ENCODE results near the gene OTOP2.
"Not testable (repeated sequence)": the region's sequence is repeated elsewhere in the genome, so short reads cannot be mapped to it uniquely, and the experiment has no call there.

OTOP2 gene

GRCh38 chr17:74953134-74953687 is 29.1 kb downstream of the OTOP2 start:
- DNase-seq, result no peak

DNA sequence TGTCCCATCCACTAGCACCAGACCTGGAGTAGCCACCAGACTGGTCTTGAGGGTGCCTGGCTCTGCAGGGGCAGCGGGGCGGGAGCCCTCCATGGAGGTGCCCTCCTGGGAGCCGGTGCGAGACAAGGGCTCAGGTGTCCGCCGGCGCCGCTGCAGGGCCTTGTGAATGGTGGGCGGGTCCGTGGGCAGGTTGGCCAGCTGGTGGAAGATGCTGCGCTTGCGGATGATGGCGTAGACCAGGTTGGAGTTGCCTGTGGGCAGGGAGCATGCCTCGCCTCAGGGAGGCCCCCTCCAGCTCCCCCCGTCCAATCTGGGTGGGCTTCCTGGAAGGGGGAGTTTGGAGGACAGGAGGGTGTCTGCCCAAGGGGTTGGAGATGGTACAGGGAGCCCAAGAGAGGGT is 30.0 kb downstream of the OTOP2 start:
- no peak for DNase-seq

DNA sequence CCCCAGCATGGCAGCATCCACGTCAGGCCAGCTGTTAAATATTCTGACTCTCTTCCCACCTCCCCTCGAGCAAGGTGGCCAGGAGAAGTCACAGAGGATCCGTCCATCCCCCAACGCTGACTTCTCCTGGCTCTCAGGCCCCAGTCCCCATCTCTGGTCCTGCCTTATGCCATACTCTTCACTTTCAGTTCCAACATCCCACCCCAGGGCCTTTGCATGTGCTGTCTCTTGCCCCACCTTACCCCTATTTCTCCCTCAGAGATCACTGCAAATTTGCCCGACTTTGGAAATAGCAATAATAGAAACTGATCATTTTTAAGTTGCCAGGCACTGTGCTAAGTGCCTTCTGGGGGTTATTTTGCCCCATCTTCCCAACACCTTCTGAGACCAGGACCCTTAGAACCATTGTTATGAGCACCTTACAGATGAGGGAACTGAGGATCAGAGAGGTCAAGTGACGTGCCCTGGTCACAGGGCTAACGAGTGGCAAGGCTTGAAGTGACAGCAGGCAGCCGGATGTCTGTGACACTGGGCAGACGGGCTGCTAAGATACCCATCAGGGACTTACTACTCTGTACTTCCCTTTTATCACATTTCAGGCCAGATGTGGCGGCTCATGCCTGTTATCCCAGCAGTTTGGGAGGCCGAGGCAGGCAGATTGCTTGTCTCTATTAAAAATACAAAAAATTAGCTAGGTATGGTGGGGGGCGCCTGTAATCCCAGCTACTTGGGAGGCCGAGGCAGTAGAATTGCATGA is 30.8 kb downstream of the OTOP2 start:
- DNase-seq, result no peak

GRCh38 chr17:74956093-74956492 is 32.0 kb downstream of the OTOP2 start:
- no peak for DNase-seq

DNA sequence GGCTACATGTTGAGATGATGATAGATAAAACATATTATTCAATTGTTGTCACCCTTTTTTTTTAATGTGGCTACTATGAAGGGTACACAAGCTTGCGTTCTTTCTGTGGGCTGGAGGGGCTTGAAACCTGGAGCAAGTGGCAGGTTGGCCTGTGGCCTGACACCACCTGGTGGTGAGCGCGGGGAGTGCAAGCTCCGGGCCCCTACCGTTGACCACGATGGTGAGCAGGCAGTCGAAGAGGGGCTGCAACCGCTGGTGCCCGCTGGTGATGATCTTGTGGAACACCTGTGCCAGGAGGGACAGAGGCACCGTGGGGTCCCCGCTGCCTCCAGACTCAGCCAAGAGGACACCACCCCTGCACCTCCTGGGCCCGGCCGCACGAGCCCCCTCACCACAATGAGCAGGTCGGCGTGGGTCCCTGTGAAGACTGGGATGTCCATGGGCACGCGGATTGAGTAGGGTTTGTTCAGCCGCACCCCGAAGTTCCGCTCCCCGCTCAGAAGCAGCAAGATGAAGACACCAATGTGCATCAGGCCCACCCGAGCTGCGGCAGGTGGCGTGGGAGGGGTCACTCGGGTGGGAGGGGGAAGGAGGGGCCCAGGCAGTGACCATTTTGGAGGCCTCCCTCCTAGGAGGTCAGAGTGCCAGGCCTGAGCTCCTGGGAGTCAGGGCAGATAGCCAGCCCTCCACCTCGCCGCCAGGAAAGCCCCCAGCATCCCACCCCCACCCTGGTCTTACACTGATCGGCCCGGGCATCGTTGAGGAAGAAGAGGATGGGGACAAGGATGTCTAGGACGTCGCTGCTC is 34.1 kb downstream of the OTOP2 start:
- DNase-seq, result peak; percentile 55 to 87

GRCh38 chr17:74959826-74960515 is 35.9 kb downstream of the OTOP2 start:
- no peak for DNase-seq

DNA sequence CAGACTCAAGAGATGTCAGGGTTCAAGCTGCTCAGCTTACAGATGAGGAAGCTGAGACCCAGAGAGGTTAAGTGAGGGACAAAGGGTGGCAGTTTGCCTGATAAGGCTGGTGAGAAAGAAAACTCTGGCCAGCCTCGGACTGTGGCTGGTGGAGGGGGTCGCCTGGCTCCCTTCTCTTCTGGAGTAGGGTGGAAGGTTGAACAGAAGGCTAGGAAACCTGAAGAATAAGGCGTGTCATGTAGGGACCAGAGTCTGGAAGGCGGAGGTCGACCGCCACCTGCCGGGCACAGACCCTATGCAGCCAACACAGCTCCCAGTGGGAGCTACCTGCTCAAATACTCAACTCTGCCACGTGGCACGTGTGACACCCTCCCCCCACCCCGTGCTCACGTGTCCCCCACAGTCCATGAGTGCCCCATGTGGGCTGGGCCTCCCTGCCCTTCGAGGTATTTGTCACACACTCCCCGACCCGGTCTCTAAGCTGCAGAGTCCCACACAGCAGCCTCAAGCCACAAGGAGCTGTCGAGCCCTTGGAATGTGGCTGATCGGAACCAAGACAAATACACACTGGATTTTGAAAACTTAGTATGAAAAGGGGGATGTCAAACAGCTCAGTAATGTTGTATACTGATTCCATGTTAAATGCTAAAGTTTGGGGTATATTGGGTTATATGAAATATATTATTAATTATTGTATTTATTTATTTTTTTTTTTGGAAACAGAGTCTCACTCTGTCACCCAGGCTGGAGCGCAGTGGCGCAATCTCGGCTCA is 36.7 kb downstream of the OTOP2 start:
- peak; percentile 95 to 96 for DNase-seq

DNA sequence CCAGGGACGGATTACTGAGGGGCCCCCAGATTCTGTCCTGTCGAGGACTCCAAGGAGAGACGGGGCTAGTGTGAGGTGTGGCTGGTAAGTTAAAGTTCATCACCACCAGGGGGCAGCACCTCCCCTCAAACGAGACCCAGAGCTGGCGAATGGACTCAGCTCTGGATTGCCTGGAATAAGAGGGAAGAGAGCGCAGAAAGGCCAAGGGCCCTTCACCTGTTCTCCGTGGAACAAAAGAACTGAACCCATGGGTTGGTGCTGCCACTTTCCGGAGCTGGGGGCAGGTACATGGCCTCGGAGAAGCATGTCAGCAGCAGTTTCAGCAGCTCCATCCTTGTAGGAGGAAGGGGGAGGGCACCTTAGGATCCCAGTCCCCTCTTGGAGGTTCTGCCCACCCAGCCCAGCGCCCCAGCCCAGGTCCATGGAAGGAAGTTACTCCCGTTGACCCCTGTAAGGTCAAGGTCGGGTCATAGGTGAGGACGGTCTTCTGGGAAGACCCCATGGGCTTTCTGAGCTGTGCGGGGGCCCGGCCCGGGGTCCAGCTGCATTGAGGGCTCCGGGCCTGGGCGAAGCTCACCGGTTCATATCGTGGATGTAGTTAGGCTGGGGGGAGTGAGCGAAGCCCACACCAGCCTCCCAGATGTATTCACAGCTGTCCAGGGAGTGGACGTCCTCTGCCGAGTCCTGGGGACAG is 37.7 kb downstream of the OTOP2 start:
- DNase-seq, result peak; percentile 96 to 97

DNA sequence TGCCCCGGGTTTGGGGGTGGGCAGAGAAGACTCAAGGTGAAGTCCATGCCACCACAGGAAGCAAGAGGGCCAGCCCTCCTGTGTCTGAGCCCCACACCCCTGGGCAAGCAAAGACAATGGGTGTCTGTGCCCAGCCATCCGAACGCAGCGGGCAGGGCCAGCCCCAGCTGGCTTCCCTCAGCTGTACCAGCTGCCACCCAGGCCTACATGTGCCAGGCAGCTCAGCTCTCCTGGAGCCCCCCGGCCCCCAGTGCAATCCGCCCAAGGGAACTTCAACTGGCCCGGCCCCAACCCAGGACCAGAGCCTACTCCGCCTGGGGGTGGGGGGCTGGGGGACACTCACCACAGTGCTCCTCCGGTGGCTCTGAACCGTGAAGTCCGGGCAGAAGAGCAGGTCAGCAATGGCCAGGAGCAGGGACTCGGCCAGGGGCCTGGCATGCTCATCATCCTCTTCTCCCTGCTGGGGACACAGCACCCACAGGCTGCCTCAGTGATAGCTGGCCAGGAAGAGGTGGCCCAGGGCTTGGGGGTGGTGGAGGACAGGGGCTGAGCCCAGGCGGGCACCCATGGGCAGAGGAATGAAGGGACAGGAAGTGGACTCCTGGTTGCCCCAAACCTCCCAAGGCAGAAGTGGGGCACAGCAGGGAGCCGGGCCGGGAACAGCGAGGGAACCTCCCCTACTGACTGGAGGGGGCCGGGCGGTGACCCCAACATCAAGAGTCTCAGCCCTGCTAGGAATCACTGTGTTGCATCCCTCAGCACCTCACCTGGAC is 38.7 kb downstream of the OTOP2 start:
- peak in 1 of 2 experiments; percentile 42 for DNase-seq

- peak in 1 of 2 experiments; percentile 58 for DNase-seq
Measured at GRCh38 chr17:74963656-74964055, 39.6 kb downstream of the OTOP2 start.

- DNase-seq, result no peak
Measured at GRCh38 chr17:74964246-74964761, 40.2 kb downstream of the OTOP2 start.

GRCh38 chr17:74964988-74965622 is 41.0 kb downstream of the OTOP2 start:
- DNase-seq, result no peak

- no peak for DNase-seq
Measured at GRCh38 chr17:74968361-74968780, 44.3 kb downstream of the OTOP2 start.

GRCh38 chr17:74969501-74969900 is 45.4 kb downstream of the OTOP2 start:
- not testable (repeated sequence) for DNase-seq

- DNase-seq, result no peak
Measured at GRCh38 chr17:74970395-74970794, 46.3 kb downstream of the OTOP2 start.

DNA sequence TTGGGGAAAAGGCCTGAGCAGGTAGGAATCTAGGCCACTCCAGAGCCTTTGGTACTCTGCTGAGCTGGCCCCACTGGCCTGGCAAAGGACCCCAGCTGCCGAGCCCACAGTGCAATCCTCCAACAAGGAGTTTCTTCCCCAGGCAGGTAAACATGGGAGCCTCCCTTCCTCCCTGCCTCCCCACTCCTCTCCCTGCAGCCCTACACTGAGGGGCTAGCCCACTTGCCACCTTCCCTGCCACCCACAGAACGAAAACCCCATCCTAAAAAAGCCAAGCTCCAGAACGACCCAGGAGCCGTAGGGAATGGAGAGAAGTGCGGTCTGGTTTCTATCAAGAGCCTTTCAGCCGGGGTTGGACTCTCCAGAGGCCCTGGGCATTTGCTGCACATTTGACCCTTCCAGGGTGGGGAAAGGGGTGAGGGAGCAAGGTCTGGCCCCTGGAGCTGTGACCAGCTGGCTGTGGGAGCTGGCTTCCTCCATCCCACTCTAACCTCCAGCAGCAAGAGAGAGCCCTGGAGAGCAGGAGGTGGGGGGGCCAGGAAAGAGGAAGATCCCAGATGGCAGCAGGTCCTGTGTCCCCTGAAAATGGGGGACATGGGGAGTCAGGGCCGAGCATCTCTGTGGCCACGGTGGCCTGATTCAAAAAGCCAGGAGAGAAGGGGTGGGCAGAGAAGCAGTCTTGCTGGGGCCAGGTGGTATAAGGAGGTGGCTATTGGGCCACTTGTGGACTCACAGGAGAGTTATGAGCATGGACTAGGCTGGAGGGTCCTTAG is 47.2 kb downstream of the OTOP2 start:
- DNase-seq, result no peak

- DNase-seq, result no peak
Measured at GRCh38 chr17:74971842-74972106, 47.7 kb downstream of the OTOP2 start.

- peak; percentile 53 to 82 for DNase-seq
Measured at GRCh38 chr17:74972107-74972972, 48.3 kb downstream of the OTOP2 start, which contains the start of gene HID1. HID1 (minus strand) TSS chr17:74972759; CDS start chr17:74972656, 103 bp downstream.

- DNase-seq, result no peak
Measured at GRCh38 chr17:74972973-74973328, 48.9 kb downstream of the OTOP2 start.

Measured in NCI-H524 (cell line).